Esophagus squamous epithelium (tissue), 5 donors: ENCODE measurements around the gene CD320. TPM values are rescaled to one million over a fixed set of nuclear protein-coding genes. Genes with fewer than 3 reads are reported as not detected.

Experiments used
- DNase-seq: peaks from one replicate; lab custom pipeline; 2025; lab: John Stamatoyannopoulos, UW
- H3K27ac ChIP-seq, 4 donors: fragments of 200-600 bp; sonication (generic); one replicate each; pipeline ENCODE4 v1.5.1; 2016 to 2019; ENCODE audit warnings: mild to moderate bottlenecking in 1 of 4
- H3K27me3 ChIP-seq, 4 donors: fragments of 200-600 bp; sonication (generic); 1 replicate in 3 of 4; 2 replicates in 1 of 4; pipeline versions ENCODE4 v1.5.1 to v1.6.0; 2017 to 2021; ENCODE audit warnings: antibody characterized with exemption in 1 of 4
- H3K36me3 ChIP-seq, 3 donors: fragments of 200-600 bp; sonication (generic); one replicate each; pipeline ENCODE4 v1.5.1; 2016 to 2019
- H3K4me1 ChIP-seq, 3 donors: fragments of 200-600 bp; sonication (generic); one replicate each; pipeline ENCODE4 v1.5.1; 2017 to 2019
- H3K4me3 ChIP-seq, 4 donors: fragments of 200-600 bp; sonication (generic); 1 replicate in 3 of 4; 2 replicates in 1 of 4; pipeline ENCODE4 v1.5.1; 2016 to 2019; ENCODE audit warnings: mild to moderate bottlenecking in 2 of 4, moderate library complexity in 1 of 4
- H3K9me3 ChIP-seq, 3 donors: fragments of 200-600 bp; sonication (generic); one replicate each; pipeline ENCODE4 v1.5.1; 2016 to 2019
- POLR2A ChIP-seq, 4 donors: fragments of 450-650 bp; IDR thresholded peaks; one replicate each; pipeline ENCODE4 v1.6.1; 2017; ENCODE audit warnings: antibody characterized with exemption in 4 of 4, mild to moderate bottlenecking in 4 of 4, moderate library complexity in 3 of 4
- WGBS, 2 donors: methylation state at CpG; one replicate each; pipeline ENCODE4 v1.1.5; 2018; 5-methylcytosine and 5-hydroxymethylcytosine counted together
- intact Hi-C: fragments of 100-400 bp; cut with DNase I; formaldehyde crosslinking; loops from one replicate; pipeline ENCODE4 v1.15.0; 2022
- total RNA-seq, 4 donors: library from RNA; depleted of rRNA; stranded (reverse); fragments of >200 nt; gene quantifications; one replicate each; pipeline ENCODE4 v1.1.0, GENCODE V29; 2016
- TF ChIP-seq, protein P1 (sequence below), 6 experiments: fragments of 450-650 bp in 4 of 6; fragments of 200-600 bp in 2 of 6; sonication (generic) in 2 of 6; IDR thresholded peaks; one replicate each; pipeline ENCODE4 v1.5.1; 2016 to 2019; ENCODE audit warnings: antibody characterized with exemption in 6 of 6, mild to moderate bottlenecking in 4 of 6, moderate library complexity in 4 of 6
- donor health status: DM: yes; HTN: yes; CAD: no.

Gene CD320
- total RNA-seq, 4 donors from 2014 or later: 8.7 to 27.0 (median 22.3) TPM

DNA sequence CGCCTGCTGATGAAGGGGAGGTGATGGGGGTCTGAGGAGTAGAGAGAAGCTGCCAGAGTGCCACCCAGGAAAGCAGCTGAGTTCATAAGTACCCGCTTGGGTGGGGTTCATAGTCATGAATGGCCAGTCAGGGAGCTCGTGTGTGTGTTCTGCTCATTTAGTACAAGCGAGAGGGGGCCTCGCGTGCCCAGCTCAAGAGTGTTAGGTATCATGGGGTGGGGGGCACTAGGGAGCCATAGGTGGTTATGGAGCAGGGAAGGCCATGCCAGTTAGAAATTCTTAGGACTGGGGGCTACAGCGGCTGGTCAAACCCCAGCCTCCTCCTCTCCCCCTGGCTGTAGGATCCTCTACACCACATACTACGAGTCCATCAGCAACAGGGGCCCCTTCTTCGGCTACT lies 46.8 kb downstream of the CD320 start:
- H3K4me3 ChIP-seq: no peak overlapping the region
- H3K27me3 ChIP-seq: no peaks in the 10 kb centered on the region
- H3K27ac ChIP-seq: no peak overlapping the region
- H3K36me3 ChIP-seq: peaks cover 8 to 68% (median 14%) of the 10 kb centered on the region in 3 donors
- no peaks in the 10 kb centered on the region for H3K4me1 ChIP-seq
- no peaks in the 10 kb centered on the region for H3K9me3 ChIP-seq
- intact Hi-C loops: no loop called here
- no peak for TF ChIP-seq POLR2A (IDR thresholded peaks at IDR 0.05)
- TF ChIP-seq, protein P1, sequence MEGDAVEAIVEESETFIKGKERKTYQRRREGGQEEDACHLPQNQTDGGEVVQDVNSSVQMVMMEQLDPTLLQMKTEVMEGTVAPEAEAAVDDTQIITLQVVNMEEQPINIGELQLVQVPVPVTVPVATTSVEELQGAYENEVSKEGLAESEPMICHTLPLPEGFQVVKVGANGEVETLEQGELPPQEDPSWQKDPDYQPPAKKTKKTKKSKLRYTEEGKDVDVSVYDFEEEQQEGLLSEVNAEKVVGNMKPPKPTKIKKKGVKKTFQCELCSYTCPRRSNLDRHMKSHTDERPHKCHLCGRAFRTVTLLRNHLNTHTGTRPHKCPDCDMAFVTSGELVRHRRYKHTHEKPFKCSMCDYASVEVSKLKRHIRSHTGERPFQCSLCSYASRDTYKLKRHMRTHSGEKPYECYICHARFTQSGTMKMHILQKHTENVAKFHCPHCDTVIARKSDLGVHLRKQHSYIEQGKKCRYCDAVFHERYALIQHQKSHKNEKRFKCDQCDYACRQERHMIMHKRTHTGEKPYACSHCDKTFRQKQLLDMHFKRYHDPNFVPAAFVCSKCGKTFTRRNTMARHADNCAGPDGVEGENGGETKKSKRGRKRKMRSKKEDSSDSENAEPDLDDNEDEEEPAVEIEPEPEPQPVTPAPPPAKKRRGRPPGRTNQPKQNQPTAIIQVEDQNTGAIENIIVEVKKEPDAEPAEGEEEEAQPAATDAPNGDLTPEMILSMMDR (IDR thresholded peaks at IDR 0.05): no peak
- 76 to 93% methylated on average over 5 to 8 of the region's 9 CpGs for WGBS, 2 donors
- no peak for DNase-seq

DNA sequence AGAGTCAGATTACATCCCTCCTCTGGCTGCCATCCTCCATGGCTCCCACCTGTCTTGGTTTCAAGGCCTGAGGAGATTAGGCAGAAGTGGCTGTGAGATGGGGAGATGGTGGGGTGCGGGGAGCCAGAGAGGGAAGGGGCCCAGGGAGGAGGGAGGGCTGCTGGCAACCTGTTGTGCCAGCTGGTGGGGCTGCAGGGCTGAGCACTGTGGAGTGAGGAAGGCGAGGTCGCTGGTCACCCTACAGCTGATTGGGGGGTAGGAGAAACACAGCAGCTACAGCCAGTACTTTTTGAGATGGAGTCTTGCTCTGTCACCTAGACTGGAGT lies 48.3 kb downstream of the CD320 start:
- H3K4me1 ChIP-seq: no peaks in the 10 kb centered on the region
- no peaks in the 10 kb centered on the region for H3K9me3 ChIP-seq
- H3K27ac ChIP-seq: no peak overlapping the region
- no peak for TF ChIP-seq POLR2A (IDR thresholded peaks at IDR 0.05)
- TF ChIP-seq, protein P1 (IDR thresholded peaks at IDR 0.05): no peak
- H3K4me3 ChIP-seq: no peak overlapping the region
- H3K36me3 ChIP-seq: peaks cover 14 to 83% (median 23%) of the 10 kb centered on the region in 3 donors
- intact Hi-C loops: loop anchor here (10.0 kb wide), 1 partner anchor 315 kb away; the partner anchor contains the start of gene TIMM44
- WGBS, 2 donors: 88 to 95% methylated on average over 2 to 3 of the region's 3 CpGs
- DNase-seq: no peak
- H3K27me3 ChIP-seq: no peaks in the 10 kb centered on the region

DNA sequence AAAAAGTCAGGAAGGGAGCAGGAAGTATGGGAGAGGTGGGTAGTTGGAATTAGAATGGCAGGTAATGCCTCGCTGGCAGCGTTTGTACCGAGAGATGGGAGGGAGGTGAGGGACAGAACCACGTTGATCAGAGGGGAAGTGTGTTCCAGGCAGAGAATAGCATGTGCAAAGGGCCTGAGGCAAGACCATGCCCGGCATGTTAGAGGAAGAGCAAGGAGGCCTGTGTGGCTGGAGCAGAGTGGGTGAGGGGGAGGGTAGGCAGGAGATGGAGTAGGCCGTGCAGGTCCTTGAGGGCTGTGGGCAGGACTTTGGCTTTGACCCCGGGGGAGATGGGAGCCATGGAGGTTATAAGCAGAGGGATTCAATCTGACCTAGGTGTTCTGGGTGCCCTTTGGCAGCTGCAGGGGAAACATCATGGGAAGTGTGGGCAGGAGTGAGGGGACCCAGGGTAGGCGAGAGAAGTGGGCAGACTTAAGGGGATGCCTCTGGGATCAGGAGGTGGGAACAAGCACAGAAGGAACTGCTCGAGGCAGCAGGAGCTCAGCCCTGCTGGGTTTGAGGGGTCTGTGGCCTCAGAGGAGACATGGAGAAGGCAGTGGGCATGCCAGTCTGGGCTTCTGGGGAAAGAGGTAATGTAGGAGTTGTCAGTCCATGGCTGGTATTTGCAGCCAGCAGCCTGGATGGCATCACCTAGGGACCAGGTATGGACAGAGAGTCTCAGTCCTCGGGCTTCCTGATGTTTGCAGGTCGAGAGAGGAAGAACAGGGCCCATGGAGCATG lies 48.8 kb downstream of the CD320 start:
- no peak overlapping the region for H3K27ac ChIP-seq
- peaks cover 14 to 88% (median 23%) of the 10 kb centered on the region in 3 donors for H3K36me3 ChIP-seq
- intact Hi-C loops: loop anchor here (10.0 kb wide), 1 partner anchor 315 kb away; the partner anchor contains the start of gene TIMM44
- no peak for TF ChIP-seq POLR2A (IDR thresholded peaks at IDR 0.05)
- TF ChIP-seq, protein P1 (IDR thresholded peaks at IDR 0.05): no peak
- DNase-seq: no peak
- H3K9me3 ChIP-seq: no peaks in the 10 kb centered on the region
- H3K4me3 ChIP-seq: no peak overlapping the region
- H3K4me1 ChIP-seq: no peaks in the 10 kb centered on the region
- 81 to 88% methylated on average over 11 of the region's 11 CpGs for WGBS, 2 donors
- no peaks in the 10 kb centered on the region for H3K27me3 ChIP-seq

DNA sequence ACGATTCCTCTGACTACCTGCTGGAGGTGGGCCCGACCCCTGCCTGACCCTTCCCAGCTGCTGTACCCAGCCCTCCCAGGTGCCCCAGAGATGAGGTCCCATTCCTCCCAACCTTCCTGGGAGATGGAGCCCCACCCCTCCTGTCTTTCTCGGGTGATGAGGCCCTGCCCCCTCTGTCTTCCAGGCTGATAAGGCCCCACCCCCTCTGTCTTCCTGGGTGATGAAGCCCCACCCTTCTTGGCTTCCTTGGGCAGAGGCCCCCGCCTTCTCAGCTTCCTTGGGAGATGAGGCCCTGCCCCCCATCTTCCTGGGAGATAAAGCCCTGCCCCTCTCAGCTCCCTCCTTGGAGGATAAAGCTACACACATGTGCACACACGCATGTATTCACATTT lies 51.1 kb downstream of the CD320 start:
- no peak for DNase-seq
- 45 to 51% methylated on average over 4 to 5 of the region's 5 CpGs for WGBS, 2 donors
- Histone ChIP-seq H3K36me3 (peaks cover 14 to 77% (median 23%) of the 10 kb centered on the region in 3 donors), H3K9me3 (no peaks in the 10 kb centered on the region), H3K4me3 (no peak overlapping the region), H3K27me3 (no peaks in the 10 kb centered on the region), H3K27ac (no peak overlapping the region), H3K4me1 (no peaks in the 10 kb centered on the region)
- TF ChIP-seq, protein P1 (IDR thresholded peaks at IDR 0.05): no peak
- no peak for TF ChIP-seq POLR2A (IDR thresholded peaks at IDR 0.05)
- intact Hi-C loops: loop anchor here (10.0 kb wide), 1 partner anchor 312 kb away; the partner anchor contains the start of gene TIMM44
